CD8-positive, alpha-beta memory T cell (primary cell): ENCODE measurements around the gene TRMT1L. TPM values are rescaled to one million over a fixed set of nuclear protein-coding genes. Genes with fewer than 3 reads are reported as not detected.

Experiments used
- CTCF ChIA-PET: fragments of 350-600 bp; sonication (Branson Sonifier 250); formaldehyde crosslinking; loops from one replicate; lab custom pipeline; 2021; ENCODE audit warnings: antibody characterized with exemption; lab: Charles Lee
- POLR2A ChIA-PET: fragments of 350-600 bp; sonication (Branson Sonifier 250); formaldehyde crosslinking; loops from one replicate; lab custom pipeline; 2021; ENCODE audit warnings: antibody characterized with exemption; lab: Charles Lee
- DNase-seq, 5 donors: peaks; one replicate each; pipeline versions ENCODE4 v3.0.0 to v3.0.0-alpha.2; 2020 to 2022; ENCODE audit warnings: mixed read lengths in 1 of 5
- H3K27ac ChIP-seq: one replicate; pipeline ENCODE4 v1.7.0; 2013; ENCODE audit warnings: low read depth, mild to moderate bottlenecking, low read length, moderate library complexity
- H3K27me3 ChIP-seq: 2 replicates; pipeline ENCODE4 v1.7.0; 2013; ENCODE audit warnings: low read length, mild to moderate bottlenecking; ENCODE audit not compliant: insufficient read depth, poor library complexity, severe bottlenecking
- H3K36me3 ChIP-seq: 2 replicates; pipeline ENCODE4 v1.7.0; 2013; ENCODE audit warnings: mild to moderate bottlenecking, low read length, moderate library complexity; ENCODE audit not compliant: insufficient read depth
- H3K4me1 ChIP-seq: 2 replicates; pipeline ENCODE4 v1.7.0; 2013; ENCODE audit warnings: mild to moderate bottlenecking, low read length, moderate library complexity; ENCODE audit not compliant: insufficient read depth
- H3K4me3 ChIP-seq: 2 replicates; pipeline ENCODE4 v1.7.0; 2013; ENCODE audit warnings: mild to moderate bottlenecking, low read length
- H3K9me3 ChIP-seq: 2 replicates; pipeline ENCODE4 v1.7.0; 2013; ENCODE audit warnings: mild to moderate bottlenecking, low read length
- H3K27ac Mint-ChIP-seq, 8 donors: one replicate each; pipeline ENCODE4 v1.8.0; 2020 to 2021; ENCODE audit warnings: mixed read lengths in 8 of 8, mild to moderate bottlenecking in 6 of 8, inconsistent platforms in 3 of 8, moderate library complexity in 3 of 8
- H3K27me3 Mint-ChIP-seq, 2 donors: one replicate each; pipeline ENCODE4 v1.8.0; 2020 to 2021; ENCODE audit warnings: mixed read lengths in 2 of 2, mild to moderate bottlenecking in 1 of 2, moderate library complexity in 1 of 2
- H3K36me3 Mint-ChIP-seq, 3 donors: one replicate each; pipeline ENCODE4 v1.8.0; 2020 to 2021; ENCODE audit warnings: mixed read lengths in 3 of 3, inconsistent platforms in 1 of 3, mild to moderate bottlenecking in 1 of 3
- H3K4me1 Mint-ChIP-seq, 3 donors: one replicate each; pipeline ENCODE4 v1.8.0; 2020 to 2021; ENCODE audit warnings: mixed read lengths in 3 of 3, inconsistent platforms in 1 of 3, mild to moderate bottlenecking in 1 of 3
- H3K4me3 Mint-ChIP-seq, 7 donors: one replicate each; pipeline ENCODE4 v1.8.0; 2020 to 2021; ENCODE audit warnings: mixed read lengths in 7 of 7, mild to moderate bottlenecking in 6 of 7, moderate library complexity in 4 of 7, inconsistent platforms in 2 of 7
- H3K9me3 Mint-ChIP-seq, 5 donors: one replicate each; pipeline ENCODE4 v1.8.0; 2020 to 2022; ENCODE audit warnings: mixed read lengths in 5 of 5, mild to moderate bottlenecking in 3 of 5, moderate library complexity in 2 of 5, inconsistent platforms in 1 of 5
- polyA plus RNA-seq: library from polyadenylated mRNA; unstranded; fragments of 300-500 nt; fragmentation: Illumina TruSeq; gene quantifications from one replicate; pipeline ENCODE4 v1.2.3, GENCODE V29; 2021
- total RNA-seq, 2 experiments: library from RNA; stranded (reverse); gene quantifications; one replicate each; pipeline ENCODE4 v1.2.3, GENCODE V29; 2021

The TRMT1L gene
- total and polyA plus RNA-seq, 3 experiments from 2014 or later: 15.3 to 25.5 (median 23.2) TPM

DNA sequence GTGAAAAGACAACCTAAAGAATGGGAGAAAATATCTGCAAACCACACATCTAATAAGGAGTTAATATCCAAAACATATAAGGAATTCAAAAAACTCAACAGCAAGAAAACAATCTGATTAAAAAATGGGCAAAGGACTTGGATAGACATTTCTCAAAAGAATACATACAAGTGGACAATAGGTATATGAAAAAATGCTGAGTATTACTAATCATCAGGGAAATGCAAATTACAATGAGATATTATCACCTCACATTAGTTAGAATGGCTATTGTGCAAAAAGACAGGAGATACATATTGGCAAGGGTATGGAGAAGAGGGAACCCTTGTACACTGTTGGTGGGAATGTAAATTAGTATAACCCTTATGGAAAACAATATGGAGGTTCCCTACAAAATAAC lies 44.9 kb downstream of the TRMT1L start:
- no peaks in the 10 kb centered on the region for H3K27me3 ChIP-seq
- Mint-ChIP-seq H3K36me3 (peaks cover 0 to 15% (median 0%) of the 10 kb centered on the region in 3 donors), H3K4me1 (no peaks in the 10 kb centered on the region), H3K27me3 (peaks cover 0 to 1% of the 10 kb centered on the region in 2 donors), H3K4me3 (no peak overlapping the region), H3K27ac (no peak overlapping the region), H3K9me3 (peaks cover 16 to 35% (median 29%) of the 10 kb centered on the region in 5 donors)
- H3K4me3 ChIP-seq: no peak overlapping the region
- no peak for DNase-seq
- no peaks in the 10 kb centered on the region for H3K36me3 ChIP-seq
- CTCF ChIA-PET: no interaction called here
- H3K9me3 ChIP-seq: peaks cover 4% of the 10 kb centered on the region
- POLR2A ChIA-PET: no interaction called here
- H3K4me1 ChIP-seq: no peaks in the 10 kb centered on the region
- H3K27ac ChIP-seq: no peak overlapping the region

- Mint-ChIP-seq H3K27me3 (peaks cover 0 to 1% of the 10 kb centered on the region in 2 donors), H3K4me3 (no peak overlapping the region), H3K9me3 (peaks cover 20 to 41% (median 35%) of the 10 kb centered on the region in 5 donors), H3K27ac (no peak overlapping the region), H3K36me3 (peaks cover 0 to 15% (median 0%) of the 10 kb centered on the region in 3 donors), H3K4me1 (no peaks in the 10 kb centered on the region)
- no peak overlapping the region for H3K4me3 ChIP-seq
- peaks cover 4% of the 10 kb centered on the region for H3K9me3 ChIP-seq
- no peak overlapping the region for H3K27ac ChIP-seq
- CTCF ChIA-PET: interaction anchor here (1.3 kb wide), 1 partner anchor 20 kb away, joined by 3 read pairs; no protein-coding TSS in a partner anchor
- POLR2A ChIA-PET: no interaction called here
- no peak for DNase-seq
- no peaks in the 10 kb centered on the region for H3K4me1 ChIP-seq
- no peaks in the 10 kb centered on the region for H3K27me3 ChIP-seq
- H3K36me3 ChIP-seq: no peaks in the 10 kb centered on the region
Observed at GRCh38 chr1:185110145-185110544, 46.6 kb downstream of the TRMT1L start.

GRCh38 chr1:185108321-185108720 lies 48.4 kb downstream of the TRMT1L start:
- Mint-ChIP-seq H3K36me3 (peaks cover 3 to 14% (median 10%) of the 10 kb centered on the region in 3 donors), H3K27ac (no peak overlapping the region), H3K27me3 (peaks cover 0 to 1% of the 10 kb centered on the region in 2 donors), H3K4me3 (no peak overlapping the region), H3K4me1 (no peaks in the 10 kb centered on the region), H3K9me3 (peaks cover 20 to 41% (median 35%) of the 10 kb centered on the region in 5 donors)
- no peak overlapping the region for H3K27ac ChIP-seq
- H3K4me1 ChIP-seq: no peaks in the 10 kb centered on the region
- ChIA-PET CTCF (interaction anchor here (1.1 kb wide), 1 partner anchor 11 kb away, joined by 3 read pairs; no protein-coding TSS in a partner anchor), POLR2A (no interaction called here)
- DNase-seq: no peak
- no peaks in the 10 kb centered on the region for H3K36me3 ChIP-seq
- H3K4me3 ChIP-seq: no peak overlapping the region
- no peaks in the 10 kb centered on the region for H3K27me3 ChIP-seq
- H3K9me3 ChIP-seq: peaks cover 4% of the 10 kb centered on the region

- Histone ChIP-seq H3K36me3 (peaks cover 5% of the 10 kb centered on the region), H3K4me3 (no peak overlapping the region), H3K27me3 (no peaks in the 10 kb centered on the region), H3K4me1 (no peaks in the 10 kb centered on the region), H3K9me3 (peaks cover 4% of the 10 kb centered on the region), H3K27ac (no peak overlapping the region)
- ChIA-PET CTCF (no interaction called here), POLR2A (no interaction called here)
- no peaks in the 10 kb centered on the region for H3K27me3 Mint-ChIP-seq
- peaks cover 16 to 33% (median 31%) of the 10 kb centered on the region in 5 donors for H3K9me3 Mint-ChIP-seq
- H3K4me3 Mint-ChIP-seq: no peak overlapping the region
- H3K36me3 Mint-ChIP-seq: peaks cover 15 to 37% (median 28%) of the 10 kb centered on the region in 3 donors
- H3K4me1 Mint-ChIP-seq: no peaks in the 10 kb centered on the region
- DNase-seq: no peak
- peak overlapping the region in 1 of 8 donors; percentile 21 for H3K27ac Mint-ChIP-seq
Observed at GRCh38 chr1:185105121-185105520, 51.6 kb downstream of the TRMT1L start.

- H3K36me3 Mint-ChIP-seq: peaks cover 20 to 47% (median 31%) of the 10 kb centered on the region in 3 donors
Observed at GRCh38 chr1:185104083-185104482, 52.7 kb downstream of the TRMT1L start.

DNA sequence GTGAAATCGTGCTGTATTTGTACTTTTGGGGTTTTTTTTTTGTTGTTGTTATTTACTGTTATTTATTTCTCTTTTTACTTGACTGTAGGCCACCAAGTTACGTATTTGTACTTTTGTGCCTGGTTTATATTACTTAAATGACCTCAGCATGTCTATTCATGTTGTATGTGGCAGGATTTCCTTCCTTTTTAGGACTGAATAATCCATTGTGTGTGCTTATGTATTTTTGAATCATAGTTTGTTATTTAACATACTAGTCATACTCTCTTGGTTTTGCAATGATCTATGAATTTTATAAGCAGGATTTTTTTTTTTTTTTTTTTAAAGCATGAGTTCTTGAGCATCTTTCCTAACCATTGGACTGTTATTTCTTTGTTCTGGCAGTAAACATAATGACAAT lies 60.2 kb downstream of the TRMT1L start:
- no peaks in the 10 kb centered on the region for H3K4me1 Mint-ChIP-seq
- H3K27me3 Mint-ChIP-seq: no peaks in the 10 kb centered on the region
- CTCF ChIA-PET: no interaction called here
- Histone ChIP-seq H3K27me3 (no peaks in the 10 kb centered on the region), H3K36me3 (no peaks in the 10 kb centered on the region), H3K4me3 (no peak overlapping the region), H3K4me1 (no peaks in the 10 kb centered on the region), H3K9me3 (no peaks in the 10 kb centered on the region), H3K27ac (no peak overlapping the region)
- no peaks in the 10 kb centered on the region for H3K9me3 Mint-ChIP-seq
- H3K4me3 Mint-ChIP-seq: no peak overlapping the region
- H3K36me3 Mint-ChIP-seq: peaks cover 22 to 79% (median 37%) of the 10 kb centered on the region in 3 donors
- DNase-seq: no peak
- peak overlapping the region in 1 of 8 donors; percentile 10 for H3K27ac Mint-ChIP-seq
- POLR2A ChIA-PET: no interaction called here

More at GRCh38 chr1:185104083-185104482, 52.7 kb downstream of the TRMT1L start:
- Histone ChIP-seq H3K27ac (no peak overlapping the region), H3K4me3 (no peak overlapping the region), H3K36me3 (peaks cover 5% of the 10 kb centered on the region), H3K4me1 (no peaks in the 10 kb centered on the region), H3K9me3 (peaks cover 4% of the 10 kb centered on the region), H3K27me3 (no peaks in the 10 kb centered on the region)
- no peak overlapping the region for H3K27ac Mint-ChIP-seq
- peaks cover 13 to 24% (median 23%) of the 10 kb centered on the region in 5 donors for H3K9me3 Mint-ChIP-seq
- no peak for DNase-seq
- ChIA-PET CTCF (no interaction called here), POLR2A (no interaction called here)
- H3K27me3 Mint-ChIP-seq: no peaks in the 10 kb centered on the region
- H3K4me1 Mint-ChIP-seq: no peaks in the 10 kb centered on the region
- H3K4me3 Mint-ChIP-seq: no peak overlapping the region

GRCh38 chr1:185094761-185095160 lies 62.0 kb downstream of the TRMT1L start:
- CTCF ChIA-PET: no interaction called here
- H3K4me1 Mint-ChIP-seq: no peaks in the 10 kb centered on the region
- Histone ChIP-seq H3K27ac (no peak overlapping the region), H3K27me3 (no peaks in the 10 kb centered on the region), H3K36me3 (no peaks in the 10 kb centered on the region), H3K4me1 (no peaks in the 10 kb centered on the region), H3K4me3 (no peak overlapping the region), H3K9me3 (no peaks in the 10 kb centered on the region)
- peaks cover 12 to 76% (median 30%) of the 10 kb centered on the region in 3 donors for H3K36me3 Mint-ChIP-seq
- H3K27ac Mint-ChIP-seq: peak overlapping the region in 1 of 8 donors; percentile 36
- no peaks in the 10 kb centered on the region for H3K27me3 Mint-ChIP-seq
- no peak overlapping the region for H3K4me3 Mint-ChIP-seq
- POLR2A ChIA-PET: no interaction called here
- H3K9me3 Mint-ChIP-seq: no peaks in the 10 kb centered on the region
- DNase-seq: no peak

DNA sequence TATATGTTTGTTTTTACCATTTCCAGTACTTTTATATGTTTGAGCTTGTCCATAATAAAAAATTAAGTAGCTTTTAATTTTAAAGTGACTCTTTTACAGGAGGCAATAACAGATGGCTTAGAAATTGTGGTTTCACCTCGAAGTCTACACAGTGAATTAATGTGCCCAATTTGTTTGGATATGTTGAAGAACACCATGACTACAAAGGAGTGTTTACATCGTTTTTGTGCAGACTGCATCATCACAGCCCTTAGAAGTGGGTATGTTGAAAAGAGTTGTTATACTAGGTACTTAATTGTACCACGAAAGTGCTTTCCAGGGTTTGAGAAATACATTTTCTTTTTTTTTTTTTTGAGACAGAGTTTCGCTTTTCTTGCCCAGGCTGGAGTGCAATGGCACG lies 65.3 kb downstream of the TRMT1L start:
- Histone ChIP-seq H3K27me3 (no peaks in the 10 kb centered on the region), H3K4me3 (no peak overlapping the region), H3K27ac (no peak overlapping the region), H3K9me3 (no peaks in the 10 kb centered on the region), H3K36me3 (peaks cover 15% of the 10 kb centered on the region), H3K4me1 (no peaks in the 10 kb centered on the region)
- no peaks in the 10 kb centered on the region for H3K9me3 Mint-ChIP-seq
- ChIA-PET POLR2A (no interaction called here), CTCF (no interaction called here)
- H3K4me1 Mint-ChIP-seq: peaks cover 0 to 1% (median under 1%) of the 10 kb centered on the region in 3 donors
- H3K4me3 Mint-ChIP-seq: no peak overlapping the region
- H3K27me3 Mint-ChIP-seq: no peaks in the 10 kb centered on the region
- peaks cover 11 to 78% (median 28%) of the 10 kb centered on the region in 3 donors for H3K36me3 Mint-ChIP-seq
- H3K27ac Mint-ChIP-seq: no peak overlapping the region
- DNase-seq: no peak
